GM13977 (cell line): Measurements from ENCODE around the gene CPEB4.

Experiments used
- DNase-seq: peaks from one replicate; pipeline ENCODE4 v3.0.0; 2012; ENCODE audit warnings: low spot score
- in situ Hi-C: fragments of 300-500 bp; cut with MboI; formaldehyde crosslinking; loops from one replicate; pipeline ENCODE4 v1.12.0; 2022; ENCODE audit warnings: low sequenced_read_pairs, low pct_unique_long_range_greater_than_20kb, mixed read lengths, inconsistent platforms; ENCODE audit not compliant: unreplicated experiment
- TF ChIP-seq, protein P1 (sequence below): IDR thresholded peaks from 2 replicates; pipeline ENCODE4 v1.5.1; 2012; ENCODE audit warnings: mild to moderate bottlenecking, control low read depth; ENCODE audit not compliant: insufficient read depth; ENCODE audit errors: extremely low read depth, missing control alignments

CPEB4 gene

DNA sequence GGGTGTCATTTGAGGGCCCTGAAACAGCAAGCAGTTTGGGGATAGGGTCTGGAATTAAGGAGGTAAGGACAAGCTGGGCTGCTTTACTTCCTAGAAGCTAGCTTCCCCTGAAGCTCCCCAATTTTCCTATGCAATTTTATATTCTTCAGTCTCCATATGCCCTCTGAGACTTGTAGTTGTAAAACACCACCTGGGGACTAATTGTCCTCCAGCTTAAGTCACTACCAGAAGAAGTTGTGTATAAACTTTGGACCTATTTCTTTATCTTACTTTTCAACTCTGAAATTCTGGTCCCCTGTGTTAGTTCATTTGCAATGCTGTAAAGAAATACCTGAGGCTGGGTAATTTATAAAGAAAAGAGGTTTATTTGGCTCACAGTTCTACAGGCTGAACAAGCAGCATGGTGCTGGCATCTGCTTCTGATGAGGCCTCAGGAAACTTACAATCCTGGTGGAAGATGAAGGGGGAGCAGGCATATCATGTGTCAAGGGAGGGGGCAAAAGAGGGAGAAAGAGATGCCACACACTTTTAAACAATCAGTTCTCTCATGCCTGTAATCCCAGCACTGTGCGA, 41.1 kb upstream of the CPEB4 start:
- TF ChIP-seq, protein P1, sequence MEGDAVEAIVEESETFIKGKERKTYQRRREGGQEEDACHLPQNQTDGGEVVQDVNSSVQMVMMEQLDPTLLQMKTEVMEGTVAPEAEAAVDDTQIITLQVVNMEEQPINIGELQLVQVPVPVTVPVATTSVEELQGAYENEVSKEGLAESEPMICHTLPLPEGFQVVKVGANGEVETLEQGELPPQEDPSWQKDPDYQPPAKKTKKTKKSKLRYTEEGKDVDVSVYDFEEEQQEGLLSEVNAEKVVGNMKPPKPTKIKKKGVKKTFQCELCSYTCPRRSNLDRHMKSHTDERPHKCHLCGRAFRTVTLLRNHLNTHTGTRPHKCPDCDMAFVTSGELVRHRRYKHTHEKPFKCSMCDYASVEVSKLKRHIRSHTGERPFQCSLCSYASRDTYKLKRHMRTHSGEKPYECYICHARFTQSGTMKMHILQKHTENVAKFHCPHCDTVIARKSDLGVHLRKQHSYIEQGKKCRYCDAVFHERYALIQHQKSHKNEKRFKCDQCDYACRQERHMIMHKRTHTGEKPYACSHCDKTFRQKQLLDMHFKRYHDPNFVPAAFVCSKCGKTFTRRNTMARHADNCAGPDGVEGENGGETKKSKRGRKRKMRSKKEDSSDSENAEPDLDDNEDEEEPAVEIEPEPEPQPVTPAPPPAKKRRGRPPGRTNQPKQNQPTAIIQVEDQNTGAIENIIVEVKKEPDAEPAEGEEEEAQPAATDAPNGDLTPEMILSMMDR = no peak
- in situ Hi-C loops = no loop called here
- no peak for DNase-seq

DNA sequence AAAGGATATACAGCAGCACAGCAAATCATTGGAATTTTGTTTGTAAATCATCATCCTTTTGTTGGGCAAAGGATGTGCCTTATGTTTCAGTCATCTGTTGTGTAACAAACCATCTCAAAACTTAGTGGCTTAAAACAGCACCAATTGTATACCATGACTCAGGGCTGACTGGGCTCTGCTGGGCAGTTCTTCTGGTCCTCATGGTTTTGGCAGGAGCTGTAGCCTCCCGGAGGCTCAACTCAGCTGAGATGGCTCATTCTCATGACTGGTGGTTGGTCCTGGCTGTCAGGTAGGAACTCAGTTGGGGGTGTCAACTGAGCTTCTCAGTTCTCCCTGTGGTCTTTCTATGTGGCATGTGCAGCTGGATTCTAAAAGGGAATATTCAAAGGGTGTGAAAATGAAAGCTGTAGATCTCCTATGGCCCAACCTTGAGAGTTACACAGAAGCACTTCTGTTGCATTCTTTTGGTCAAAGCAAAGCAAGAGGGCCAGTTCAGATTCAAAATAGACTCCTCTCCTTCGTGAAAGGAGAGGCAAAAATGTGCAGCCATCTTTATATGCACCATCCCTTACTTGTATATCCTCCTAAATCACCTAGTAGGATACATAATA, 39.1 kb upstream of the CPEB4 start:
- DNase-seq = no peak
- TF ChIP-seq, protein P1 = no peak
- in situ Hi-C loops = no loop called here

DNA sequence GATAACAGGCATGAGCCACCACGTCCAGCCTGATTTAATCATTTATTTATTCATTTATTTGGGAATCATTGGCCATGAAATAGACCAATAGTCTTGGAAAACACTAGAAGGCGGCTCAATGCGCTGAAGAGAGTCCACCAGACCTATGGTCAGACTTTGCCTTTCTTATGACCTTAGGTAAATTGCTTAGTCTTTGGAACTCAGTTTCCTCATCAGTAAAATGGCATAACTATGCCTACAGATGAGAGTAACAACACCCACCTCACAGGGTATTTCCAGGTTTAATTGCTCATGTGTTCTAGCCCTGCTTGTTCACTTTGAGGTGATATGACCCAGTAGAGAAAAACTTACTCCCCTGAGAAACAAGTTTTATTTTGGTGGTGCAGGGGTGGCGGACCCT, 38.2 kb upstream of the CPEB4 start:
- in situ Hi-C loops = no loop called here
- DNase-seq = no peak
- TF ChIP-seq, protein P1 = no peak

DNA sequence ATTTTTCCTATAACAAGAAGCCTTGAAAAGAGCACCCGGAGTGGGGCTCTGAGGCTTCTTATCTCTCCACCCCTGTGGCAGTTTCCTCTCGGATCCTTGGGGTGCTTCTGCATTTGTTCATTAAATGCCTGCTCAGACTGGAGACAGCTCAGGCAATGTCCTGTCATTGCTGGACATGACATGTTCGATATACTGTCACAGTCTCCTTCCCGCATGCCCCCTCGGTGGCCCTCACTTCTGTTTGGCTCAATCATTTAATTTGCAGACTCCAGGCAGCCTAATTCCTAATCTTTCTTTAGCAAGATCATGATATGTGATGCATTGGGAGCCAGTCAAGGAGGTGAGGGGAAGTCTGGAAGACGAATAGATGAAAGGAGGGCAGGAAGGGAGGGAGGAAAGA, 37.5 kb upstream of the CPEB4 start:
- DNase-seq = no peak
- in situ Hi-C loops = no loop called here
- TF ChIP-seq, protein P1 = no peak

DNA sequence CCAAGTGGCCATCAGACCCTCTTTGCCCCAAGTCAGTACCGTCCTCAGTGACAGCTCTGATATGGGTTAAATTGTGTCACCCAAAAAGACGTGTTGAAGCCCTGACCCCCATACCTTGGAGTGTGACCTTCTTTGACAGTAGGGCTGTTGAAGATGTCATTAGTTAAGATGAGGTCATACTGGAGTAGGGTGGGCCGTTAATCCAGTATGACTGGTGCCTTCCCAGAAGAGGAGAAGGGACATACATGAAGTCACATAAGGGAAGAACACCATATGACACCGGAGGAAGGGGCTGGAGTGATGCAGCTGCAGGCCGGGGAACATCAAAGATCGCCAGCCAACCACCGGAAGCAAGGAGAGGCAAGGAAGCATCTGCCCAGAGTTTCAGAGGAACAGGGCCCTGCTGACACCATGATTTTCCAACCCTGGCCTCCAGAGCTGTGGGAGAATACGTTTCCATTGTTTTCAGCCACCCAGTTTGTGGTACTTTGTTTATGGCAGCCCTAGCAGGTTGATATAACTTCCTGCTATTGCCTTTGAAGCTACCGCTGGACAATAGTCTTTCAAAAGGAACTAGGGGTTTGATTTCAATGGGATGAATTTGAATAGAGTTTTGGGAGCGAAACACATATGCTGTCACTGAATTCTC, 36.4 kb upstream of the CPEB4 start:
- TF ChIP-seq, protein P1 = no peak
- in situ Hi-C loops = no loop called here
- no peak for DNase-seq

DNA sequence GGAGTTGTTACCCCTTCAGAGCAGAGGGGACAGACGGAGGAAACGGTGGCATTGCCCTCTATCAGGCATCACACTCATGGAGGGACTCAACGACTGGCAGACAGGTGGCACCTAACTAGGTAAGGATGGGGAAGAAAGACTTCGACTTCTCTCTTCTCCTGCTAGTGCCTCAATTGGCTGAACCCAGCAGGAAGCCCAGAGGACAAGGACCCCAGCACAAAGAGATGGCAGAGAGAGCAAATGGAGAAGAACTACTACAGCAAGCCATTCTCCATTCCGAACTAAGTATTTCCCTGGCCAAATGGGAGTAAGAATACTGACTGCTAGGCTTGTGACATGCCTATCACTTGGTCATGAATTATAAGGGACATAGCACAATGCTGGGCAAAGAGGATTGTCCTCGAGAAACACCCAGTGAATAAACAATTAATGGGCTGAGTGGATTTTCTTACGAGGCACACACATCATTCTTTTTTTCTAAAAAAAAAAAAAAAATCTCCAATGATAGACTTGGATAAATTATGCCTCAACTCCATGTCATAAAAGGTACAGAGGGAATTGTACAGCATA, 35.3 kb upstream of the CPEB4 start:
- in situ Hi-C loops = no loop called here
- TF ChIP-seq, protein P1 = no peak
- no peak for DNase-seq
